ENCODE results near the gene SUSD1. TPM values are rescaled to one million over a fixed set of nuclear protein-coding genes. Genes with fewer than 3 reads are reported as not detected.
"Not testable (repeated sequence)": the region's sequence is repeated elsewhere in the genome, so short reads cannot be mapped to it uniquely, and the experiment has no call there.

SUSD1 gene
- total RNA-seq (2014; rRNA removed; shearing (Covaris generic)), result 1.4 and 1.5 TPM in 2 replicates
- polyA plus RNA-seq (2015; cell fraction: cytosol; rRNA removed), result 1.6 and 2.9 TPM in 2 replicates
- 1.2 and 2.9 TPM in 2 replicates for polyA plus RNA-seq (2015; cell fraction: nucleus; rRNA removed)

- no peak for DNase-seq (ENCODE audit: low read depth, low spot score)
- in situ Hi-C loops (cut with HindIII; ENCODE audit: low pct_unique_long_range_greater_than_20kb, low sequenced_read_pairs), result no loop called here
These were observed at the start of gene SUSD1 for GRCh38 chr9:112174965-112175795. TSS of gene SUSD1 (minus strand) at chr9:112175297. CDS start at chr9:112175235, 62 bp downstream.

GRCh38 chr9:112224401-112225289 lies 49.5 kb upstream of the SUSD1 start:
- in situ Hi-C loops (cut with HindIII; ENCODE audit: low pct_unique_long_range_greater_than_20kb, low sequenced_read_pairs), result no loop called here
- DNase-seq (ENCODE audit: low read depth, low spot score), result peak; percentile 3

GRCh38 chr9:112218908-112219307 lies 43.8 kb upstream of the SUSD1 start:
- DNase-seq (ENCODE audit: low read depth, low spot score), result no peak
- in situ Hi-C loops (cut with HindIII; ENCODE audit: low pct_unique_long_range_greater_than_20kb, low sequenced_read_pairs), result no loop called here

- in situ Hi-C loops (cut with HindIII; ENCODE audit: low pct_unique_long_range_greater_than_20kb, low sequenced_read_pairs), result no loop called here
These were observed 37.8 kb upstream of the SUSD1 start for GRCh38 chr9:112212926-112213325.

GRCh38 chr9:112207451-112207850 lies 32.4 kb upstream of the SUSD1 start:
- in situ Hi-C loops (cut with HindIII; ENCODE audit: low pct_unique_long_range_greater_than_20kb, low sequenced_read_pairs), result no loop called here

More at GRCh38 chr9:112212926-112213325, 37.8 kb upstream of the SUSD1 start:
- no peak for DNase-seq (ENCODE audit: low read depth, low spot score)

GRCh38 chr9:112203536-112203935 lies 28.4 kb upstream of the SUSD1 start:
- DNase-seq (ENCODE audit: low read depth, low spot score), result no peak
- in situ Hi-C loops (cut with HindIII; ENCODE audit: low pct_unique_long_range_greater_than_20kb, low sequenced_read_pairs), result no loop called here

More at GRCh38 chr9:112207451-112207850, 32.4 kb upstream of the SUSD1 start:
- no peak for DNase-seq (ENCODE audit: low read depth, low spot score)

- in situ Hi-C loops (cut with HindIII; ENCODE audit: low pct_unique_long_range_greater_than_20kb, low sequenced_read_pairs), result no loop called here
- no peak for DNase-seq (ENCODE audit: low read depth, low spot score)
These were observed 25.6 kb upstream of the SUSD1 start for GRCh38 chr9:112200711-112201110.

GRCh38 chr9:112198646-112199045 lies 23.5 kb upstream of the SUSD1 start:
- in situ Hi-C loops (cut with HindIII; ENCODE audit: low pct_unique_long_range_greater_than_20kb, low sequenced_read_pairs), result no loop called here
- no peak for DNase-seq (ENCODE audit: low read depth, low spot score)

GRCh38 chr9:112194969-112195431 lies 19.9 kb upstream of the SUSD1 start:
- in situ Hi-C loops (cut with HindIII; ENCODE audit: low pct_unique_long_range_greater_than_20kb, low sequenced_read_pairs), result no loop called here
- no peak for DNase-seq (ENCODE audit: low read depth, low spot score)

- DNase-seq (ENCODE audit: low read depth, low spot score), result no peak
- in situ Hi-C loops (cut with HindIII; ENCODE audit: low pct_unique_long_range_greater_than_20kb, low sequenced_read_pairs), result no loop called here
These were observed 18.6 kb upstream of the SUSD1 start for GRCh38 chr9:112193572-112194288.

- in situ Hi-C loops (cut with HindIII; ENCODE audit: low pct_unique_long_range_greater_than_20kb, low sequenced_read_pairs); DNase-seq (ENCODE audit: low read depth, low spot score): not testable (repeated sequence)
These were observed 15.2 kb upstream of the SUSD1 start for GRCh38 chr9:112190320-112190719.

GRCh38 chr9:112188884-112189283 lies 13.8 kb upstream of the SUSD1 start:
- in situ Hi-C loops (cut with HindIII; ENCODE audit: low pct_unique_long_range_greater_than_20kb, low sequenced_read_pairs), result no loop called here
- no peak for DNase-seq (ENCODE audit: low read depth, low spot score)

GRCh38 chr9:112187404-112187803 lies 12.3 kb upstream of the SUSD1 start:
- in situ Hi-C loops (cut with HindIII; ENCODE audit: low pct_unique_long_range_greater_than_20kb, low sequenced_read_pairs), result no loop called here
- DNase-seq (ENCODE audit: low read depth, low spot score), result no peak

- in situ Hi-C loops (cut with HindIII; ENCODE audit: low pct_unique_long_range_greater_than_20kb, low sequenced_read_pairs), result no loop called here
These were observed 11.6 kb upstream of the SUSD1 start for GRCh38 chr9:112186695-112187094.

GRCh38 chr9:112184946-112185345 lies 9.8 kb upstream of the SUSD1 start:
- DNase-seq (ENCODE audit: low read depth, low spot score), result no peak
- in situ Hi-C loops (cut with HindIII; ENCODE audit: low pct_unique_long_range_greater_than_20kb, low sequenced_read_pairs), result no loop called here

More at GRCh38 chr9:112186695-112187094, 11.6 kb upstream of the SUSD1 start:
- DNase-seq (ENCODE audit: low read depth, low spot score), result no peak

GRCh38 chr9:112184221-112184620 lies 9.1 kb upstream of the SUSD1 start:
- no peak for DNase-seq (ENCODE audit: low read depth, low spot score)
- in situ Hi-C loops (cut with HindIII; ENCODE audit: low pct_unique_long_range_greater_than_20kb, low sequenced_read_pairs), result no loop called here

- no peak for DNase-seq (ENCODE audit: low read depth, low spot score)
- in situ Hi-C loops (cut with HindIII; ENCODE audit: low pct_unique_long_range_greater_than_20kb, low sequenced_read_pairs), result no loop called here
These were observed 5.3 kb upstream of the SUSD1 start for GRCh38 chr9:112180387-112180881.
